ENCODE results near the gene ERN2. TPM values are rescaled to one million over a fixed set of nuclear protein-coding genes. Genes with fewer than 3 reads are reported as not detected.
A peak's percentile ranks its signal among the peaks of the same experiment; 100 is the strongest.

Gene ERN2
- total and polyA plus RNA-seq, 9 of the 15 experiments (the other 6 are each of a cell fraction or from before 2014, with no cell fraction given) = 0.07 to 1.5 (median 0.51) TPM; not detected in 3

DNA sequence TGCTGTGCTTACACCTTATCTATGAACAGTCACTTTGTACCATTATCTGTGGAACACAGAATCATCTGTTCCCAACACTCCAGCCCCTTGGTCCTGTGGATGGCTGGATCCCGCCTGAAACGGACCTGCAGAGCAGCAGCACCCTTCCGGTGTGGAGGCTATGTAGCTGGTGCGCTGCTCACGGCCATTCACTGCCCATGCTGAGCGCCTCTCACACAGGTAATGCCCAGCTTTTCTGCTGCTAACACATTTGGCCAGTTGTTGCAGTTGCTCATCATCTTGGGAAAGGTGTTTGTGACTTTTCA, 45.7 kb downstream of the ERN2 start (continued):
- TF ChIP-seq, protein P1, sequence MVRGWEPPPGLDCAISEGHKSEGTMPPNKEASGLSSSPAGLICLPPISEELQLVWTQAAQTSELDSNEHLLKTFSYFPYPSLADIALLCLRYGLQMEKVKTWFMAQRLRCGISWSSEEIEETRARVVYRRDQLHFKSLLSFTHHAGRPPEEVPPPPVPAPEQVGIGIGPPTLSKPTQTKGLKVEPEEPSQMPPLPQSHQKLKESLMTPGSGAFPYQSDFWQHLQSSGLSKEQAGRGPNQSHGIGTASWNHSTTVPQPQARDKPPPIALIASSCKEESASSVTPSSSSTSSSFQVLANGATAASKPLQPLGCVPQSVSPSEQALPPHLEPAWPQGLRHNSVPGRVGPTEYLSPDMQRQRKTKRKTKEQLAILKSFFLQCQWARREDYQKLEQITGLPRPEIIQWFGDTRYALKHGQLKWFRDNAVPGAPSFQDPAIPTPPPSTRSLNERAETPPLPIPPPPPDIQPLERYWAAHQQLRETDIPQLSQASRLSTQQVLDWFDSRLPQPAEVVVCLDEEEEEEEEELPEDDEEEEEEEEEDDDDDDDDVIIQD (CRISPR knock-in tag; IDR thresholded peaks at IDR 0.05) = no peak
- TF ChIP-seq WHSC1 (IDR thresholded peaks at IDR 0.05; ENCODE audit: low read length) (no peak), ZNF551 (CRISPR knock-in tag; IDR thresholded peaks at IDR 0.05) (no peak), ELF1 (tag; IDR thresholded peaks at IDR 0.05) (no peak), RUNX1 (IDR thresholded peaks at IDR 0.05; ENCODE audit: low read depth) (no peak), ZNF79 (CRISPR knock-in tag; IDR thresholded peaks at IDR 0.05; ENCODE audit: low read depth) (no peak), SMAD4 (CRISPR knock-in tag; conservative IDR thresholded peaks at IDR 0.05) (peak; percentile 93), ETV5 (CRISPR knock-in tag; IDR thresholded peaks at IDR 0.05; ENCODE audit: low read depth) (peak; percentile 64), IRF9 (tag; IDR thresholded peaks at IDR 0.05) (no peak), ATF7 (IDR thresholded peaks at IDR 0.05) (no peak), MAFK (IDR thresholded peaks at IDR 0.05; ENCODE audit: low read length) (no peak), KAT8 (IDR thresholded peaks at IDR 0.05; ENCODE audit: low read depth) (no peak), ZNF780A (CRISPR knock-in tag; IDR thresholded peaks at IDR 0.05) (no peak), RAD21 (CRISPR knock-in tag; conservative IDR thresholded peaks at IDR 0.05 in 1 of 2, IDR thresholded peaks at IDR 0.05 in 1 of 2) (peak in 1 of 2 experiments; percentile 24; a peak in 1 of 4 replicates), CBFA2T2 (conservative IDR thresholded peaks at IDR 0.05) (peak; percentile 96), POLR2G (IDR thresholded peaks at IDR 0.05; ENCODE audit: low read depth, low read length) (0 out of 2 replicates have a peak, but pooled peaks have one; percentile 32), ETV6 (IDR thresholded peaks at IDR 0.05; ENCODE audit: borderline replicate concordance in 1 of 2, low read depth in 2 of 2, low read length in 1 of 2) (no peak), ETV6 (CRISPR knock-in tag; IDR thresholded peaks at IDR 0.05; ENCODE audit: borderline replicate concordance) (no peak), LEF1 (IDR thresholded peaks at IDR 0.05) (no peak), HOXB6 (CRISPR knock-in tag; IDR thresholded peaks at IDR 0.05; ENCODE audit: borderline replicate concordance) (no peak), SIX5 (IDR thresholded peaks at IDR 0.05; ENCODE audit: borderline replicate concordance in 1 of 2, insufficient read depth in 1 of 2, low read depth in 1 of 2, low read length in 2 of 2) (no peak)
- TF ChIP-seq, protein P2, sequence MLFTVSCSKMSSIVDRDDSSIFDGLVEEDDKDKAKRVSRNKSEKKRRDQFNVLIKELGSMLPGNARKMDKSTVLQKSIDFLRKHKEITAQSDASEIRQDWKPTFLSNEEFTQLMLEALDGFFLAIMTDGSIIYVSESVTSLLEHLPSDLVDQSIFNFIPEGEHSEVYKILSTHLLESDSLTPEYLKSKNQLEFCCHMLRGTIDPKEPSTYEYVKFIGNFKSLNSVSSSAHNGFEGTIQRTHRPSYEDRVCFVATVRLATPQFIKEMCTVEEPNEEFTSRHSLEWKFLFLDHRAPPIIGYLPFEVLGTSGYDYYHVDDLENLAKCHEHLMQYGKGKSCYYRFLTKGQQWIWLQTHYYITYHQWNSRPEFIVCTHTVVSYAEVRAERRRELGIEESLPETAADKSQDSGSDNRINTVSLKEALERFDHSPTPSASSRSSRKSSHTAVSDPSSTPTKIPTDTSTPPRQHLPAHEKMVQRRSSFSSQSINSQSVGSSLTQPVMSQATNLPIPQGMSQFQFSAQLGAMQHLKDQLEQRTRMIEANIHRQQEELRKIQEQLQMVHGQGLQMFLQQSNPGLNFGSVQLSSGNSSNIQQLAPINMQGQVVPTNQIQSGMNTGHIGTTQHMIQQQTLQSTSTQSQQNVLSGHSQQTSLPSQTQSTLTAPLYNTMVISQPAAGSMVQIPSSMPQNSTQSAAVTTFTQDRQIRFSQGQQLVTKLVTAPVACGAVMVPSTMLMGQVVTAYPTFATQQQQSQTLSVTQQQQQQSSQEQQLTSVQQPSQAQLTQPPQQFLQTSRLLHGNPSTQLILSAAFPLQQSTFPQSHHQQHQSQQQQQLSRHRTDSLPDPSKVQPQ (CRISPR knock-in tag; IDR thresholded peaks at IDR 0.05; ENCODE audit: borderline replicate concordance) = no peak
- TF ChIP-seq, protein P3, sequence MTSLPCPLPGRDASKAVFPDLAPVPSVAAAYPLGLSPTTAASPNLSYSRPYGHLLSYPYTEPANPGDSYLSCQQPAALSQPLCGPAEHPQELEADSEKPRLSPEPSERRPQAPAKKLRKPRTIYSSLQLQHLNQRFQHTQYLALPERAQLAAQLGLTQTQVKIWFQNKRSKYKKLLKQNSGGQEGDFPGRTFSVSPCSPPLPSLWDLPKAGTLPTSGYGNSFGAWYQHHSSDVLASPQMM (CRISPR knock-in tag; IDR thresholded peaks at IDR 0.05) = no peak
